Measurements from ENCODE around the gene TMC6.

Gene TMC6

GRCh38 chr17:78063489-78063888, 65.1 kb downstream of the TMC6 start:
- DNase-seq: no peak

GRCh38 chr17:78062596-78062995, 66.0 kb downstream of the TMC6 start:
- DNase-seq (no peak), ATAC-seq (ENCODE audit: insufficient read depth, low read depth) (no peak)
- H3K4me3 ChIP-seq (ENCODE audit: low read depth in 1 of 2, low read length in 2 of 2): no peak overlapping the region
- no peak overlapping the region for H3K9ac ChIP-seq (ENCODE audit: low read depth, low read length)
- no peak overlapping the region for H3K4me2 ChIP-seq (ENCODE audit: insufficient read depth, low read length)
- H3K36me3 ChIP-seq (ENCODE audit: insufficient read depth, low read length): peaks cover 49% of the 10 kb centered on the region
- H4K20me1 ChIP-seq (ENCODE audit: insufficient read depth, low read length): peaks cover 14% of the 10 kb centered on the region; the same call in 1 of the 2 replicates
- no peak overlapping the region for H2AFZ ChIP-seq (ENCODE audit: low read depth, low read length)
- TF ChIP-seq CTCF (IDR thresholded peaks at IDR 0.05; ENCODE audit: borderline replicate concordance, extremely low read depth, low read length, poor library complexity, severe bottlenecking) (no peak), EZH2 (IDR thresholded peaks at IDR 0.05; ENCODE audit: borderline replicate concordance, low read depth, low read length, severe bottlenecking) (no peak)
- H3K27ac ChIP-seq (ENCODE audit: low read length): no peak overlapping the region
- peaks cover 36% of the 10 kb centered on the region for H3K79me2 ChIP-seq (ENCODE audit: insufficient read depth, low read length)
- no peaks in the 10 kb centered on the region for H3K9me3 ChIP-seq (ENCODE audit: insufficient read depth, low read length, severe bottlenecking)
- no peaks in the 10 kb centered on the region for H3K27me3 ChIP-seq (ENCODE audit: insufficient read depth, low read length, poor library complexity)
- no peaks in the 10 kb centered on the region for H3K4me1 ChIP-seq (ENCODE audit: insufficient read depth, low read length)

More at GRCh38 chr17:78063489-78063888, 65.1 kb downstream of the TMC6 start:
- Histone ChIP-seq H3K27ac (ENCODE audit: low read length) (no peak overlapping the region), H3K4me3 (ENCODE audit: low read depth in 1 of 2, low read length in 2 of 2) (no peak overlapping the region), H4K20me1 (ENCODE audit: insufficient read depth, low read length) (peaks cover 14% of the 10 kb centered on the region; the same call in 1 of the 2 replicates), H3K36me3 (ENCODE audit: insufficient read depth, low read length) (peaks cover 52% of the 10 kb centered on the region), H3K79me2 (ENCODE audit: insufficient read depth, low read length) (peaks cover 27% of the 10 kb centered on the region), H2AFZ (ENCODE audit: low read depth, low read length) (no peak overlapping the region), H3K9me3 (ENCODE audit: insufficient read depth, low read length, severe bottlenecking) (no peaks in the 10 kb centered on the region), H3K27me3 (ENCODE audit: insufficient read depth, low read length, poor library complexity) (no peaks in the 10 kb centered on the region), H3K4me1 (ENCODE audit: insufficient read depth, low read length) (no peaks in the 10 kb centered on the region), H3K4me2 (ENCODE audit: insufficient read depth, low read length) (no peak overlapping the region), H3K9ac (ENCODE audit: low read depth, low read length) (no peak overlapping the region)
- TF ChIP-seq EZH2 (IDR thresholded peaks at IDR 0.05; ENCODE audit: borderline replicate concordance, low read depth, low read length, severe bottlenecking): no peak
- TF ChIP-seq CTCF (IDR thresholded peaks at IDR 0.05; ENCODE audit: borderline replicate concordance, extremely low read depth, low read length, poor library complexity, severe bottlenecking): no peak
- ATAC-seq (ENCODE audit: insufficient read depth, low read depth): no peak

All from DND-41 (cell line).